HG03342 (cell line): ENCODE data around the gene HSF2.
A peak's percentile ranks its signal among the peaks of the same experiment; 100 is the strongest.

Source experiments
- ATAC-seq: cut with Tn5 transposase; IDR thresholded peaks from one replicate; pipeline ENCODE4 v1.9.1; 2021; ENCODE audit warnings: mild to moderate bottlenecking, moderate library complexity; ENCODE audit not compliant: unreplicated experiment

The HSF2 gene, protein sequence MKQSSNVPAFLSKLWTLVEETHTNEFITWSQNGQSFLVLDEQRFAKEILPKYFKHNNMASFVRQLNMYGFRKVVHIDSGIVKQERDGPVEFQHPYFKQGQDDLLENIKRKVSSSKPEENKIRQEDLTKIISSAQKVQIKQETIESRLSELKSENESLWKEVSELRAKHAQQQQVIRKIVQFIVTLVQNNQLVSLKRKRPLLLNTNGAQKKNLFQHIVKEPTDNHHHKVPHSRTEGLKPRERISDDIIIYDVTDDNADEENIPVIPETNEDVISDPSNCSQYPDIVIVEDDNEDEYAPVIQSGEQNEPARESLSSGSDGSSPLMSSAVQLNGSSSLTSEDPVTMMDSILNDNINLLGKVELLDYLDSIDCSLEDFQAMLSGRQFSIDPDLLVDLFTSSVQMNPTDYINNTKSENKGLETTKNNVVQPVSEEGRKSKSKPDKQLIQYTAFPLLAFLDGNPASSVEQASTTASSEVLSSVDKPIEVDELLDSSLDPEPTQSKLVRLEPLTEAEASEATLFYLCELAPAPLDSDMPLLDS

GRCh38 chr6:122399348-122400120, at the start of gene HSF2:
TSS of gene HSF2 (plus strand) at chr6:122399652. CDS start at chr6:122399738, 86 bp downstream.
- peak; percentile 98 for ATAC-seq

- ATAC-seq: no peak
Observed at GRCh38 chr6:122352981-122353664, 46.3 kb upstream of the HSF2 start.

DNA sequence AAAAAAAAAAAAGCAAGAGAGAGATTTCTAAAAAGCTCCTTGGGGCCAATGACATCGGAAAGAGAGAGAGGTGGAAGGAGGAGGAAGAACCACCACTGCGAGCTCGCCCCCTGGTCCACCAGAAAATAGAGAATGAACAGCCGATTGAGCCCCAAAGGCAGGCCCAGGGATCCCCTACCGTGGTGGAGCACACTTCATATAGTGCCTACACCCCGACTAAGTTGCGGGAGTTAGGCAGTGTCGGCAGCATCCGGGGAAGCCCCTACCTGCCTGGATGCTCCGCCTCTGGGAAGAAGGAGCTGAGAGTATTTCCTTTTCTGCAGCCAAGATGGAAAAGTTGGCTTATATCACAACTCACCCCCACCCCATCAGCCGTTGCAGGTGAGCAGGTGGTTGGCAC, 38.6 kb upstream of the HSF2 start:
- ATAC-seq: no peak

DNA sequence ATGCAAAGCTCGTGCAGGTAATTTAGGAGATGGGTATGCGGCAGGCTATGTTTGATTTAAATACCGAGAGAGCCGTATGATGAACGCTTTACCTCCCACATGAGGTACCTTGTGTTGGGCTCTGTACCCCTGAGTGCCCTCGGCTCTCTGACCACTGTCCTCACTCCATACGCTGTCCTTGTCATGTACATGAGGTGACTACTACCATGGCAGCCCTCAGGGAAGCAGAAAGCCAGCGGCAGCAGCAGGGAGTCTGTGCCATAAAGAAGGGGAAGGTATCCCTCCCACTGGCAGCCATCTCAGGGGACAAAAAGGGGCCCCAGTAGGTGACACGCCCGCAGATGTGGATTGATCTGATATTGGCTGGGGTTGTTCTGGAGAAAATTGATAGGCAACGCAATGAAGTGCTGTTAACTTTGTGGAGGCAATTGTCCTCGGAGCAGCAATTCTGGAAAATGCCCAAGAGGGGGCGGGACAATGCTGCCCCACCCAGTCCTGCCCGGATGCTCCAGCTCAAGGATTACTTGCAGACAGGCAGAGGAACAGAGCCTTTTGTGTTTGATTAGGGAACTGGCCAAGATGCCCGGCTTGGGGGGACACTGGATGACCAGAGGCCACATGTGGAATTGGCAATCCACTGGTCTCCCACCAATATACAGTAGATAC, 38.0 kb upstream of the HSF2 start:
- ATAC-seq: no peak

GRCh38 chr6:122363769-122364483, 35.5 kb upstream of the HSF2 start:
- no peak for ATAC-seq

GRCh38 chr6:122365775-122366403, 33.6 kb upstream of the HSF2 start:
- ATAC-seq: no peak

GRCh38 chr6:122367171-122367570, 32.3 kb upstream of the HSF2 start:
- no peak for ATAC-seq

GRCh38 chr6:122369536-122369935, 29.9 kb upstream of the HSF2 start:
- no peak for ATAC-seq

GRCh38 chr6:122372647-122373046, 26.8 kb upstream of the HSF2 start:
- ATAC-seq: no peak

- ATAC-seq: no peak
Observed at GRCh38 chr6:122374307-122374706, 25.1 kb upstream of the HSF2 start.

- ATAC-seq: no peak
Observed at GRCh38 chr6:122376246-122376645, 23.2 kb upstream of the HSF2 start.

DNA sequence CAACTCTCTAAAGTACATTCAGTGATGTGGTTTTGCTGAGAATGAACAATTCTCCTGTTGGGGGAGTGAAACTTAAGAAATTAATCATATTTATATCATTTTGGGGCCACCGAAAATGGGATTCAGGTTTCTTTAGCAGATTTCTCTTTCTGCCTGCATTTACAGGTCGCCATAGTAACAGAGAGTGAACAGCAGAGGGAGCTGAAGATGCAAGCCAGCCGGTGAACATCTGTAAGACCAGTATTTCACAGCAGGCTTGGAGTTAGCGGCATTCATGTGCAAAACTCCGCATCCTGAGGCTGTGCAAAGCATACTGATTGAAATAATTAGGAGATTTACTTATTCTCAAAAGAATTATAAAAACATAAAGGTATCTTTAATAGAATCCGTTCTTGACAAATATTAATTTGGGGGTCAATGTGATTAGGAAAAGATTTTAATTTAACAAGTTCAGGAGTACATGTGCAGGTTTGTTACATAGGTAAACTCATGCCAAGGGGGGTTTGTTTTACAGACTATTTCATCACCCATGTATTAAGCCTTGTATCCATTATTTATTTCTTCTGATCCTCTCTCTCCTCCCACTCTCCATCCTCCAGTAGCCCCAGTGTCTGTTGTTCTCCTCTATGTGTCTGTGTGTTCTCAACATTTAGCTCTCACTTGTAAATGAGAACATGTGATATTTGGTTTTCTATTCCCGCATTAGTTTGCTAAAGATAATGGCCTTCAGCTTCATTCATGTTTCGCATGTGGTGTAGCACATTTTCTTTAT, 17.8 kb upstream of the HSF2 start:
- ATAC-seq: peak; percentile 100

DNA sequence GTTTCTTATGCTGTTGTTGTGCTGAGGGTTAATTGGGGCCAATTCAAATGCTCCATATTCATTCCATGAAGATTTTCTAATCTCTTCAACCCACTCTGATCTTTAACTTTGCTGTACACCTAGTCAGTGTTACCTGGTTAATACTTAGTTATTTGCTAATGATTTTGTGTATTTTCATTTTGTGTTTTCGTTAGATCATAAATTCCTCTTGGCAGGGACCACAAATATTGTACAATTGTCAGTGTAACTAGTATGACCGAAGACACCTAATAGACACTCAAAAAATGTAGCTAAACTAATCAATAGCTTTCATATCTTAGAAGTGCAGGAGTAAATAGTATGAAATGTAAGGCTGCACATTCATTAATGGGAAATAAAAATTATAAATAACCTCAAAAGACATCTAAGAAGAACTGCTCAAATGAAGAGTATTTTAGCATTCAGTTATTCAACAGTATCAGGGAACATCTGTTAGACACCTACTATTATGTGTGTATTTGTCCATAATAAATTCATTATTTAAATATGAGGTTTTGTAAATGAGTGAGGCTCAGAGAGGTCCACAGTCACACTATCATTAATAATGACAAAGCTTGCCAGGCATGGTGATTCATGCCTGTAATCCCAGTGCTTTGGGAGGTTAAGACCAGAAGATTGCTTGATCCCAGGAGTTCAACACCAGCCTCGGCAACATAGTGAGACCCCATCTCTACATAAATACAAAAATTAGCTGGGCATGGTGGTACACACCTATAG, 13.4 kb upstream of the HSF2 start:
- no peak for ATAC-seq

DNA sequence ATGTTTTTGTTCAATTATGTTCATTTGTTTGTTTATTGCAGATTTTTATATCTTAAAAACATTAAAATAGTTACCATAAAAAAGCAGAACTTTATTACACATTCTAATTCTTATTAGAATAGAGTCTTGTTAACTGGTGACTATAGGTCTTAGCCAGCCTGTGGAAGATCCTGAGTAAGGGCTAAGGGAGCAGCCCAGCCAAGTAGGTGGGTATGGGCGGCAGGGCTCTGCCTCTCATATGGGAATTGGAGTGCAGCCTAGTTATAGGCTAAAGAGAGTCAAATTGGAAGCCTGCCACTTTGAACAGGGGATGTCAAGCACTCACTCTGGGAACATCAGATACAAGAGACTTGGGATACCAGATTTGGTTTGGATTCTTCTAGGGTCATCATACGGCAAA, 10.5 kb upstream of the HSF2 start:
- no peak for ATAC-seq

GRCh38 chr6:122389704-122390372, 9.6 kb upstream of the HSF2 start:
- no peak for ATAC-seq

DNA sequence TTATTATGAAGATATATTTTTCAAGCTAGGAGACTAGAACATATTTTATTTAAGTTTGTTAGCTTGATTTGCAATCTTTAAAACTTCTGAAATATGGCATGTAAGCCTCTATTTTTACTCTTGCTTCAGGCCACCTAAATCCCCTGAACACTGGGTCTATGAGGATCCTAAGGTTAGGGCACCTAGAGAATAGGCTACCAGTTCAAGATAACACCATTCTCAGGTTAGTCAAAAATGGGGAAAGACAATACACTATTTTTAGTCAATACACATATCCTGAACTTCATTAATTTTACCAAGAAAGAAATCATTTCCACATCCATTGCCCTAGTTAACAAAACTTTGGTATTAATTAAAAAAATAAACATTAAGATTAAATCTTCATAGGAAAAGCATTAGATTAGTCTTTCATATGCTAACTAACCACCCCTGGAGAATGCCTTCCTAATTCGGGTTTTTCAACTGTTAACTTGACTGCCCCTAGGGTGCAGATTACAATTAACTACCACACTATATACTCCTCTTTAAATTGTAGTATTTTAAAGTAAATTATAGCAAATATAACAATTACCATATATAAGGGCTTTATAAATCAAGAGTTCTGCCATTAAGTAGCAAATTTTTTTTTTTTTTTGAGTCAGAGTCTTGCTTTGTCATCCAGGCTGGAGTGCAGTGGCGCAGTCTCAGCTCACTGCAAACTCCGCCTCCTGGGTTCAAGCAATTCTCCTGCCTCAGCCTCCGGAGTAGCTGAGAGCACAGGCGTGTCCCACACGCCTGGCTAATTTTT, 6.7 kb upstream of the HSF2 start:
- no peak for ATAC-seq

DNA sequence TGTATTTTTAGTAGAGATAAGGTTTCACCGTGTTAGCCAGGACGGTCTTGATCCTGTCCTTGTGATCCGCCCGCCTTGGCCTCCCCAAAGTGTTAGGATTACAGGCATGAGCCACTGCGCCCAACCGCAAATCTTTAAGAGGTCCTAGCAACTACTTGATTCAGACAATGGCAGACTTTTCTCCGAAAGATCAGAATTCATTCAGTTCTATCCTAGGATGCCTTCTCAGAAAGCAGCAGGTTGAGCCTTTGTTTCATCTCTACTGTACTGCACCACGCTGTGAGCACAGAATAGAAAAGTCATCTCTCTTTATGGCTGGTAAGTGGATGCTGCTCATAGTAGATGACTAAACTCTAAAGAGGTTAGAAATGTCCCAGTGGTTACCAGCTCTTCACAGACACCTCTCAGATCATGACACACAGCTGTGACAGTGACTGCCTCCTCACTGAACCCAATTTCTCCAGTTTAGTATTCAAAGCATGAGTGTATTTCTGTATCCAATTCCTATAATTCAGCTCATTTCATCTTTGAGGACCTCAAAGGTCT, 6.0 kb upstream of the HSF2 start:
- ATAC-seq: peak; percentile 55
